ENCODE measurements around the gene ITGBL1.

DNA sequence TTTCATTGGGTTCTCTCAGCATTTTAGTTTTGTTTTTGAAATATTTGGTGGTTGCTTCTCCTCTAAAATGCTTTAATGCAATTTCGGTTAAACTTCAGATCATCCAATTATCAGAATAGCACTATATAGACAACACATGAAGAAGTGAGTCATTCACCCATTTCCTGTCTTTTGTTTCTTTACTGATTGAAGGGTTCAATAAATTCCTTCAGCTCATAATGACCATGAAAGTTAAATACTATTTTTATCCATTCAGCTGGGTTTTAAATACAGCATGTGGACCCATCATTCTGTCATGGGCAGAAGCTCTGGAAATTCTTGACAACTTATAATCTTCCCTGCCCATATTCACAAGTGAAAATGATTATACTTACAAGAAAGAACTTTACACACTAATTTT lies 187.2 kb downstream of the ITGBL1 start:
- TF ChIP-seq CTCF (conservative IDR thresholded peaks at IDR 0.05; ENCODE audit: low read length) (no peak), EZH2phosphoT487 (IDR thresholded peaks at IDR 0.05; ENCODE audit: borderline replicate concordance, low read depth, low read length) (no peak)
